ENCODE results near the gene CYP4F3. TPM values are rescaled to one million over a fixed set of nuclear protein-coding genes. Genes with fewer than 3 reads are reported as not detected.
"Not testable (repeated sequence)": the region's sequence is repeated elsewhere in the genome, so short reads cannot be mapped to it uniquely, and the experiment has no call there.

CYP4F3 gene, protein sequence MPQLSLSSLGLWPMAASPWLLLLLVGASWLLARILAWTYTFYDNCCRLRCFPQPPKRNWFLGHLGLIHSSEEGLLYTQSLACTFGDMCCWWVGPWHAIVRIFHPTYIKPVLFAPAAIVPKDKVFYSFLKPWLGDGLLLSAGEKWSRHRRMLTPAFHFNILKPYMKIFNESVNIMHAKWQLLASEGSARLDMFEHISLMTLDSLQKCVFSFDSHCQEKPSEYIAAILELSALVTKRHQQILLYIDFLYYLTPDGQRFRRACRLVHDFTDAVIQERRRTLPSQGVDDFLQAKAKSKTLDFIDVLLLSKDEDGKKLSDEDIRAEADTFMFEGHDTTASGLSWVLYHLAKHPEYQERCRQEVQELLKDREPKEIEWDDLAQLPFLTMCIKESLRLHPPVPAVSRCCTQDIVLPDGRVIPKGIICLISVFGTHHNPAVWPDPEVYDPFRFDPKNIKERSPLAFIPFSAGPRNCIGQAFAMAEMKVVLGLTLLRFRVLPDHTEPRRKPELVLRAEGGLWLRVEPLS
- total RNA-seq (2021) (0.04 to 0.14 TPM (median 0.05 TPM) in 3 replicates), Bru-seq, nascent RNA (percentile 2 among the genes with signal in this experiment)
- long read RNA-seq, experiment 1 = 0 reads
- long read RNA-seq, experiment 2 = 0 reads
- long read RNA-seq, experiment 3 = 0 reads

DNA sequence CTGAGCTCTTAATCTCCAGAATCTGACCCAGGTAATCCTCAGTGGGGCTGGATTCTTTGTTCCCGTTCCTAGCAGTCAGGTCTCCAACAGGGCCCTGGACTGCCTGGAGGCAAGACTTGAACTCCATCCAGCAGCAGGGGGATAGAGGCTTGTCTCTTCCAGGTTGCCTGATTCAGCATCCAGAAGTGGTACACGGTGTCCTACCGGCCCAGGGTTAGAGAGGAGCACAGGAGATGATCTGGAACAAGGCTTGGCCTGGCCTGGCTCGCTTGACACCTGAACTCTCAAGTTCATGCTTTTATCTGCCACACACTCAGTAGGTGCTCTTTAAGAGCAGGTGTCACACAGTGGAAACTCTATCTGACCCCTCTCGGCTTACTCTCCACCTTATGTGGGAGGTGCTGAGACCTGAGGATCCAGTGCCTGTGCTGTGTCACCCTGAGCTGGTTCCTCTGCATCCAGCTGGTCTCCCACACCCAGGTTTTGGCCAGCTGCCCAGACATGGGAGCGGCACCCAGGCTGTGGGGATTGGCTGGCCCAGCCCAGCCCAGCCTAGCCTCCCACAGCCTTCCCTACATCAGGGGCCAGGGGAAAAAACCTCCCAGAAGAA lies at the start of gene CYP4F3:
TSS of gene CYP4F3 (plus strand) at position 604 of the 610 bp plus-strand sequence. CDS start 519 bp downstream, outside the sequence.
- peaks cover 59% of the 10 kb centered on the region for H3K36me3 Mint-ChIP-seq
- H3K27ac Mint-ChIP-seq = no peak within 1 kb of the TSS
- peaks cover 71% of the 10 kb centered on the region for H3K9me3 Mint-ChIP-seq
- no peaks in the 10 kb centered on the region for H3K4me1 Mint-ChIP-seq
- DNase-seq (ENCODE audit: low spot score) (no peak), ATAC-seq (no peak)
- ChIA-PET CTCF (no interaction called here), POLR2A (no interaction called here)
- no peak within 1 kb of the TSS for H3K4me3 Mint-ChIP-seq
- TF ChIP-seq, protein P1, sequence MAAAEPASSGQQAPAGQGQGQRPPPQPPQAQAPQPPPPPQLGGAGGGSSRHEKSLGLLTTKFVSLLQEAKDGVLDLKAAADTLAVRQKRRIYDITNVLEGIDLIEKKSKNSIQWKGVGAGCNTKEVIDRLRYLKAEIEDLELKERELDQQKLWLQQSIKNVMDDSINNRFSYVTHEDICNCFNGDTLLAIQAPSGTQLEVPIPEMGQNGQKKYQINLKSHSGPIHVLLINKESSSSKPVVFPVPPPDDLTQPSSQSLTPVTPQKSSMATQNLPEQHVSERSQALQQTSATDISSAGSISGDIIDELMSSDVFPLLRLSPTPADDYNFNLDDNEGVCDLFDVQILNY (CRISPR knock-in tag; IDR thresholded peaks at IDR 0.05) = no peak
- TF ChIP-seq, protein P2, sequence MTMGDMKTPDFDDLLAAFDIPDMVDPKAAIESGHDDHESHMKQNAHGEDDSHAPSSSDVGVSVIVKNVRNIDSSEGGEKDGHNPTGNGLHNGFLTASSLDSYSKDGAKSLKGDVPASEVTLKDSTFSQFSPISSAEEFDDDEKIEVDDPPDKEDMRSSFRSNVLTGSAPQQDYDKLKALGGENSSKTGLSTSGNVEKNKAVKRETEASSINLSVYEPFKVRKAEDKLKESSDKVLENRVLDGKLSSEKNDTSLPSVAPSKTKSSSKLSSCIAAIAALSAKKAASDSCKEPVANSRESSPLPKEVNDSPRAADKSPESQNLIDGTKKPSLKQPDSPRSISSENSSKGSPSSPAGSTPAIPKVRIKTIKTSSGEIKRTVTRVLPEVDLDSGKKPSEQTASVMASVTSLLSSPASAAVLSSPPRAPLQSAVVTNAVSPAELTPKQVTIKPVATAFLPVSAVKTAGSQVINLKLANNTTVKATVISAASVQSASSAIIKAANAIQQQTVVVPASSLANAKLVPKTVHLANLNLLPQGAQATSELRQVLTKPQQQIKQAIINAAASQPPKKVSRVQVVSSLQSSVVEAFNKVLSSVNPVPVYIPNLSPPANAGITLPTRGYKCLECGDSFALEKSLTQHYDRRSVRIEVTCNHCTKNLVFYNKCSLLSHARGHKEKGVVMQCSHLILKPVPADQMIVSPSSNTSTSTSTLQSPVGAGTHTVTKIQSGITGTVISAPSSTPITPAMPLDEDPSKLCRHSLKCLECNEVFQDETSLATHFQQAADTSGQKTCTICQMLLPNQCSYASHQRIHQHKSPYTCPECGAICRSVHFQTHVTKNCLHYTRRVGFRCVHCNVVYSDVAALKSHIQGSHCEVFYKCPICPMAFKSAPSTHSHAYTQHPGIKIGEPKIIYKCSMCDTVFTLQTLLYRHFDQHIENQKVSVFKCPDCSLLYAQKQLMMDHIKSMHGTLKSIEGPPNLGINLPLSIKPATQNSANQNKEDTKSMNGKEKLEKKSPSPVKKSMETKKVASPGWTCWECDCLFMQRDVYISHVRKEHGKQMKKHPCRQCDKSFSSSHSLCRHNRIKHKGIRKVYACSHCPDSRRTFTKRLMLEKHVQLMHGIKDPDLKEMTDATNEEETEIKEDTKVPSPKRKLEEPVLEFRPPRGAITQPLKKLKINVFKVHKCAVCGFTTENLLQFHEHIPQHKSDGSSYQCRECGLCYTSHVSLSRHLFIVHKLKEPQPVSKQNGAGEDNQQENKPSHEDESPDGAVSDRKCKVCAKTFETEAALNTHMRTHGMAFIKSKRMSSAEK (CRISPR knock-in tag; IDR thresholded peaks at IDR 0.05; ENCODE audit: borderline replicate concordance) = no peak
- no peak for TF ChIP-seq FOXK1 (CRISPR knock-in tag; IDR thresholded peaks at IDR 0.05)
- H3K27me3 Mint-ChIP-seq (ENCODE audit: low read depth) = peaks cover 12% of the 10 kb centered on the region

DNA sequence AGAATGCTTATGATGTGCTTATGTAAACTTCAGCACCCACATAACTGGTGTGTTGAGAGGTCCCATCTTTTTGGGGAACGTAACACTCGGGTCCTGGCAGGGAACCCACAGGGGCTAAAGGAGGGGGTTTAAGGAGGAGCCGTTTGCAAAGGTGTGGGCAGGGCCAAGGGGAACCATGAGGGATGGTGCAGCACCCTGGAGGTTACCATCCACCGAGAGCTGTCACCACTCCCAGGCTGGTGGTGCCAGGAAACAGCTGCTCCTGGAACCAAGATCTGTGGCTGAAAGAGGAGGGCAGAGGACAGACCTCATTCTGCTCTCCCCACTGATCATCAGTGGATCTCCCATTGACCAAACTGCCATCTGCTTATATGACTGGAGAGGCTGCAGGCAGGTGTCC lies 48.9 kb upstream of the CYP4F3 start:
- H3K27ac Mint-ChIP-seq = no peak overlapping the region
- DNase-seq (ENCODE audit: low spot score) (no peak), ATAC-seq (no peak)
- ChIA-PET POLR2A (no interaction called here), CTCF (no interaction called here)
- H3K4me3 Mint-ChIP-seq = no peak overlapping the region
- no peaks in the 10 kb centered on the region for H3K4me1 Mint-ChIP-seq
- H3K27me3 Mint-ChIP-seq (ENCODE audit: low read depth) = peaks cover 24% of the 10 kb centered on the region
- peaks cover 36% of the 10 kb centered on the region for H3K36me3 Mint-ChIP-seq
- H3K9me3 Mint-ChIP-seq = peaks cover 71% of the 10 kb centered on the region
- TF ChIP-seq GRHL2 (CRISPR knock-in tag; IDR thresholded peaks at IDR 0.05; ENCODE audit: insufficient replicate concordance, severe bottlenecking) (no peak), MYBL2 (CRISPR knock-in tag; IDR thresholded peaks at IDR 0.05) (no peak), CREB1 (CRISPR knock-in tag; IDR thresholded peaks at IDR 0.05) (no peak), ZNF396 (CRISPR knock-in tag; IDR thresholded peaks at IDR 0.05; ENCODE audit: borderline replicate concordance) (no peak), NR2C2 (CRISPR knock-in tag; IDR thresholded peaks at IDR 0.05) (no peak), TP53 (CRISPR knock-in tag; IDR thresholded peaks at IDR 0.05) (no peak)
- TF ChIP-seq, protein P2 (CRISPR knock-in tag; IDR thresholded peaks at IDR 0.05; ENCODE audit: borderline replicate concordance) = no peak
- TF ChIP-seq, protein P3, sequence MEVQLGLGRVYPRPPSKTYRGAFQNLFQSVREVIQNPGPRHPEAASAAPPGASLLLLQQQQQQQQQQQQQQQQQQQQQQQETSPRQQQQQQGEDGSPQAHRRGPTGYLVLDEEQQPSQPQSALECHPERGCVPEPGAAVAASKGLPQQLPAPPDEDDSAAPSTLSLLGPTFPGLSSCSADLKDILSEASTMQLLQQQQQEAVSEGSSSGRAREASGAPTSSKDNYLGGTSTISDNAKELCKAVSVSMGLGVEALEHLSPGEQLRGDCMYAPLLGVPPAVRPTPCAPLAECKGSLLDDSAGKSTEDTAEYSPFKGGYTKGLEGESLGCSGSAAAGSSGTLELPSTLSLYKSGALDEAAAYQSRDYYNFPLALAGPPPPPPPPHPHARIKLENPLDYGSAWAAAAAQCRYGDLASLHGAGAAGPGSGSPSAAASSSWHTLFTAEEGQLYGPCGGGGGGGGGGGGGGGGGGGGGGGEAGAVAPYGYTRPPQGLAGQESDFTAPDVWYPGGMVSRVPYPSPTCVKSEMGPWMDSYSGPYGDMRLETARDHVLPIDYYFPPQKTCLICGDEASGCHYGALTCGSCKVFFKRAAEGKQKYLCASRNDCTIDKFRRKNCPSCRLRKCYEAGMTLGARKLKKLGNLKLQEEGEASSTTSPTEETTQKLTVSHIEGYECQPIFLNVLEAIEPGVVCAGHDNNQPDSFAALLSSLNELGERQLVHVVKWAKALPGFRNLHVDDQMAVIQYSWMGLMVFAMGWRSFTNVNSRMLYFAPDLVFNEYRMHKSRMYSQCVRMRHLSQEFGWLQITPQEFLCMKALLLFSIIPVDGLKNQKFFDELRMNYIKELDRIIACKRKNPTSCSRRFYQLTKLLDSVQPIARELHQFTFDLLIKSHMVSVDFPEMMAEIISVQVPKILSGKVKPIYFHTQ (CRISPR knock-in tag; IDR thresholded peaks at IDR 0.05) = no peak
- TF ChIP-seq, protein P4, sequence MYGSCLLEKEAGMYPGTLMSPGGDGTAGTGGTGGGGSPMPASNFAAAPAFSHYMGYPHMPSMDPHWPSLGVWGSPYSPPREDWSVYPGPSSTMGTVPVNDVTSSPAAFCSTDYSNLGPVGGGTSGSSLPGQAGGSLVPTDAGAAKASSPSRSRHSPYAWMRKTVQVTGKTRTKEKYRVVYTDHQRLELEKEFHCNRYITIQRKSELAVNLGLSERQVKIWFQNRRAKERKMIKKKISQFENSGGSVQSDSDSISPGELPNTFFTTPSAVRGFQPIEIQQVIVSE (CRISPR knock-in tag; IDR thresholded peaks at IDR 0.05; ENCODE audit: borderline replicate concordance) = no peak
- TF ChIP-seq, protein P5, sequence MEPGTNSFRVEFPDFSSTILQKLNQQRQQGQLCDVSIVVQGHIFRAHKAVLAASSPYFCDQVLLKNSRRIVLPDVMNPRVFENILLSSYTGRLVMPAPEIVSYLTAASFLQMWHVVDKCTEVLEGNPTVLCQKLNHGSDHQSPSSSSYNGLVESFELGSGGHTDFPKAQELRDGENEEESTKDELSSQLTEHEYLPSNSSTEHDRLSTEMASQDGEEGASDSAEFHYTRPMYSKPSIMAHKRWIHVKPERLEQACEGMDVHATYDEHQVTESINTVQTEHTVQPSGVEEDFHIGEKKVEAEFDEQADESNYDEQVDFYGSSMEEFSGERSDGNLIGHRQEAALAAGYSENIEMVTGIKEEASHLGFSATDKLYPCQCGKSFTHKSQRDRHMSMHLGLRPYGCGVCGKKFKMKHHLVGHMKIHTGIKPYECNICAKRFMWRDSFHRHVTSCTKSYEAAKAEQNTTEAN (CRISPR knock-in tag; IDR thresholded peaks at IDR 0.05) = no peak

DNA sequence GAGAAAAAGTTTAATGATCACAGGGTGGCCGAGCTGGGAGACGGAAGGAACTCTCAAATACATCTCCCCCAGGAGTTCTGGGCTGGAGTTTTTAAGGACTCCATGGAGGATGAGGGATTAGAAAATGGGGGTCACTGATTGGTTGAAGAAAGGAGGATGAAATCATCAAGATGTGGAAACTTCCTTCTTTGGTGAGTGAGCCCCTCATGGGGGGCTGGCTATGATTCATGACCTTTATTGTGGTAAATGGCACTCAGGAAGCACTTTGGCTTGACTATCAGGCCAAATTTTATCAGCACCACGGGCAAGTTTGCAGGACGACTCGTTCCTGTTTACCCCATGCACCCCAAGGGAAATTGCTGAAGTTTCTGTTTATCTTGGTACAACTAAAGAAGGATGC lies 48.2 kb upstream of the CYP4F3 start:
- DNase-seq (ENCODE audit: low spot score); POLR2A ChIA-PET; H3K4me1 Mint-ChIP-seq; ATAC-seq; CTCF ChIA-PET; H3K27ac Mint-ChIP-seq; H3K4me3 Mint-ChIP-seq: not testable (repeated sequence)
- Mint-ChIP-seq H3K27me3 (ENCODE audit: low read depth) (peaks cover 24% of the 10 kb centered on the region), H3K36me3 (peaks cover 36% of the 10 kb centered on the region), H3K9me3 (peaks cover 73% of the 10 kb centered on the region)
